ENCODE measurements around the gene LDB2.

Gene LDB2

DNA sequence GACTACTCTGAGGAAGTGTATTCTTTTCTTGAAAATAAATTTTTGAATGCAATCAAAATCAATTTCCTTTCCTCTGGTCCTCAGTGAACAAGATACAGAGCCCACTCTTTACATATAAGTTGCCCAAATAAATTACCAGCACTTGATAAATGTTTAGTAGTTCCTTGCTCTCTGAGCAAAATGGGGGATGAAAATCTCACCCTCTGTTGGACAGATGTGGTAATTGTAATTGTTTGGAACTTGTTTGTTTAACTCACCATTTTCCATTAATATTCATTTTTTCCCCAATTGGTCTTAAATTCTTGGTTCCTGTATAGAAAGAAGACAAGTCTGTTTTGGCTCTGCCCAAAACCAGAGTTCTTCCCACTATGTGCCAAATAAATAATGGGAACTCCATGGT is 146.3 kb downstream of the LDB2 start:
- DNase-seq (ENCODE audit: low spot score): no peak
- in situ Hi-C loops (cut with MboI; ENCODE audit: low pct_unique_long_range_greater_than_20kb, low sequenced_read_pairs, unreplicated experiment): no loop called here
- no peak for TF ChIP-seq CTCF (IDR thresholded peaks at IDR 0.05; ENCODE audit: extremely low read depth, insufficient read depth, missing control alignments)

- in situ Hi-C loops (cut with MboI; ENCODE audit: low pct_unique_long_range_greater_than_20kb, low sequenced_read_pairs, unreplicated experiment): no loop called here
- DNase-seq (ENCODE audit: low spot score): no peak
- no peak for TF ChIP-seq CTCF (IDR thresholded peaks at IDR 0.05; ENCODE audit: extremely low read depth, insufficient read depth, missing control alignments)
Observed at GRCh38 chr4:16750882-16751642, 147.4 kb downstream of the LDB2 start.

DNA sequence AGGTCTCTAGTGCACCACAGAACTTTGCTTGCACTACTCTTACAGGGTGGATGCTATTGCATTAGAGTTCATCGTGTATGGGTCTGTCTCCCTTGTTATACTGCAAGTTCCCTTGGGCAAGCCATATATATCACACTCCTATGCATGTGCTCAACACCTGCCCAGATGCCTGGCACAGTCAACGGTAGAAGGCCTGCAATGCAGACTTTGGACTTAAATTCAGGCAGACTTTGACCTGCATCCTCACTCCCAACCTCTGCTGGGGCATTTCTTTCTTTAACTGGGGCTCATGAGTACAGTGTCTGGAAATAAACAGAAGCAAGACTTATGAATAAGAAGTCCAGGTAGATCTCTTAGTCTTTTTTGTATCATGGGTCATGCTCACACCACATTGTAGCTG is 148.2 kb downstream of the LDB2 start:
- in situ Hi-C loops (cut with MboI; ENCODE audit: low pct_unique_long_range_greater_than_20kb, low sequenced_read_pairs, unreplicated experiment): no loop called here
- DNase-seq (ENCODE audit: low spot score): no peak
- TF ChIP-seq CTCF (IDR thresholded peaks at IDR 0.05; ENCODE audit: extremely low read depth, insufficient read depth, missing control alignments): no peak

GRCh38 chr4:16745887-16746286 is 152.6 kb downstream of the LDB2 start:
- no peak for DNase-seq (ENCODE audit: low spot score)
- in situ Hi-C loops (cut with MboI; ENCODE audit: low pct_unique_long_range_greater_than_20kb, low sequenced_read_pairs, unreplicated experiment): no loop called here
- no peak for TF ChIP-seq CTCF (IDR thresholded peaks at IDR 0.05; ENCODE audit: extremely low read depth, insufficient read depth, missing control alignments)

DNA sequence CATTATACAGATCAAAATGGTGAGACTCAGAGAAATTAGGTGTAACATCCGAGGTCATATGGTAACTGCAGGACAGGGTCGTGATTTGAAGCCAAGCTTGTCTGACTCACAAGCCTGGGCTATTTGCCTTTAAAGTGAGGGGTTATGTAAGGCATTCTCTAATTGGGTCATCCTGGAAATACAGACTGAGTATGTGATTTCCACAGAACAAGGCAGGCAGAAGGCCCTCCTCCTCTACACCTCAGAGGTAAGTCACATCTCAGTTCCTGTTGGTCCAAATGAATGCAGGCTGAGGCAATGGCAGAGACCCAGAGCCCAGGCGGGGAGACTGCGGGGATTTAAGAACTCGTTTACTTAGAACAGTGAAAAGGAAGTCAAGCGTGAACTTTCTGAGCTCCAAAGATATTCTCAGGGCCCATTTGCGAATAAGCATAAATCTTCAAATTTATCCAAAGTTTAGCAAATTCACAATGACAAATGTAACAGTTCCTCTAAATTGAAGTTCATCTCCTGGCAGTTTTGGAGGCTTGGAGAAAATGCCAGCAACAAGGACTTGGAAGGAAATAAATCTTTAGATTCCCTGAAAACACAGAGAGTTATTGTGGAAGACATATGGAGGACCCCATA is 153.3 kb downstream of the LDB2 start:
- in situ Hi-C loops (cut with MboI; ENCODE audit: low pct_unique_long_range_greater_than_20kb, low sequenced_read_pairs, unreplicated experiment): no loop called here
- no peak for TF ChIP-seq CTCF (IDR thresholded peaks at IDR 0.05; ENCODE audit: extremely low read depth, insufficient read depth, missing control alignments)
- DNase-seq (ENCODE audit: low spot score): no peak

- no peak for DNase-seq (ENCODE audit: low spot score)
- no peak for TF ChIP-seq CTCF (IDR thresholded peaks at IDR 0.05; ENCODE audit: extremely low read depth, insufficient read depth, missing control alignments)
- in situ Hi-C loops (cut with MboI; ENCODE audit: low pct_unique_long_range_greater_than_20kb, low sequenced_read_pairs, unreplicated experiment): no loop called here
Observed at GRCh38 chr4:16741287-16741686, 157.2 kb downstream of the LDB2 start.

Data from GM13977 (cell line).